Right kidney (tissue), 1 donor: ENCODE data around the gene PTGER3.

ENCODE experiments used
- DNase-seq: peaks from one replicate; pipeline ENCODE4 v3.0.0-alpha.2; 2016

Gene PTGER3

GRCh38 chr1:71053758-71054157 is 6.1 kb upstream of the PTGER3 start:
- DNase-seq: no peak

- DNase-seq: no peak
These were observed 5.5 kb upstream of the PTGER3 start for GRCh38 chr1:71053146-71053545.

- peak; percentile 30 for DNase-seq
These were observed 2.5 kb upstream of the PTGER3 start for GRCh38 chr1:71049951-71050598.

- DNase-seq: peak; percentile 74
These were observed 553 bp downstream of the PTGER3 start for GRCh38 chr1:71046891-71047634.

GRCh38 chr1:71045463-71046028 is 2.1 kb downstream of the PTGER3 start:
- no peak for DNase-seq

GRCh38 chr1:71044833-71045232 is 2.8 kb downstream of the PTGER3 start:
- DNase-seq: no peak

GRCh38 chr1:71043065-71043464 is 4.6 kb downstream of the PTGER3 start:
- DNase-seq: no peak

- DNase-seq: no peak
These were observed 5.8 kb downstream of the PTGER3 start for GRCh38 chr1:71041806-71042205.

- DNase-seq: no peak
These were observed 7.9 kb downstream of the PTGER3 start for GRCh38 chr1:71039661-71040262.

GRCh38 chr1:71038942-71039341 is 8.7 kb downstream of the PTGER3 start:
- DNase-seq: no peak

- DNase-seq: no peak
These were observed 9.6 kb downstream of the PTGER3 start for GRCh38 chr1:71037829-71038620.

GRCh38 chr1:71037066-71037465 is 10.6 kb downstream of the PTGER3 start:
- DNase-seq: no peak

- DNase-seq: no peak
These were observed 14.5 kb downstream of the PTGER3 start for GRCh38 chr1:71033136-71033535.

GRCh38 chr1:71031426-71031825 is 16.2 kb downstream of the PTGER3 start:
- no peak for DNase-seq

GRCh38 chr1:71030026-71030425 is 17.6 kb downstream of the PTGER3 start:
- DNase-seq: no peak

- no peak for DNase-seq
These were observed 18.6 kb downstream of the PTGER3 start for GRCh38 chr1:71028981-71029380.

- DNase-seq: no peak
These were observed 19.6 kb downstream of the PTGER3 start for GRCh38 chr1:71027991-71028390.

- DNase-seq: no peak
These were observed 21.5 kb downstream of the PTGER3 start for GRCh38 chr1:71026093-71026492.

- DNase-seq: no peak
These were observed 24.1 kb downstream of the PTGER3 start for GRCh38 chr1:71023515-71023914.

GRCh38 chr1:71019233-71019969 is 28.2 kb downstream of the PTGER3 start:
- DNase-seq: no peak

- DNase-seq: no peak
These were observed 28.8 kb downstream of the PTGER3 start for GRCh38 chr1:71018791-71019190.

- DNase-seq: no peak
These were observed 31.9 kb downstream of the PTGER3 start for GRCh38 chr1:71015745-71016144.
